A673 (cell line): ENCODE results near the gene INPPL1.

Experiments
- EZH2 ChIP-seq: fragments of 200-600 bp; sonication (generic); IDR thresholded peaks from 2 replicates; pipeline ENCODE4 v1.6.1; 2017; ENCODE audit warnings: borderline replicate concordance, low read depth, mild to moderate bottlenecking, mixed read lengths, antibody characterized with exemption, low read length; ENCODE audit not compliant: poor library complexity, severe bottlenecking
- TF ChIP-seq, protein P1 (sequence below): fragments of 300-800, 200-600 bp; sonication (generic); conservative IDR thresholded peaks from 2 replicates; pipeline ENCODE4 v1.5.1; 2017; ENCODE audit warnings: low read depth, mild to moderate bottlenecking, antibody characterized with exemption, low read length, moderate library complexity, mixed read lengths

GRCh38 chr11:72204886-72205285 is 19.7 kb upstream of the INPPL1 start:
- TF ChIP-seq, protein P1, sequence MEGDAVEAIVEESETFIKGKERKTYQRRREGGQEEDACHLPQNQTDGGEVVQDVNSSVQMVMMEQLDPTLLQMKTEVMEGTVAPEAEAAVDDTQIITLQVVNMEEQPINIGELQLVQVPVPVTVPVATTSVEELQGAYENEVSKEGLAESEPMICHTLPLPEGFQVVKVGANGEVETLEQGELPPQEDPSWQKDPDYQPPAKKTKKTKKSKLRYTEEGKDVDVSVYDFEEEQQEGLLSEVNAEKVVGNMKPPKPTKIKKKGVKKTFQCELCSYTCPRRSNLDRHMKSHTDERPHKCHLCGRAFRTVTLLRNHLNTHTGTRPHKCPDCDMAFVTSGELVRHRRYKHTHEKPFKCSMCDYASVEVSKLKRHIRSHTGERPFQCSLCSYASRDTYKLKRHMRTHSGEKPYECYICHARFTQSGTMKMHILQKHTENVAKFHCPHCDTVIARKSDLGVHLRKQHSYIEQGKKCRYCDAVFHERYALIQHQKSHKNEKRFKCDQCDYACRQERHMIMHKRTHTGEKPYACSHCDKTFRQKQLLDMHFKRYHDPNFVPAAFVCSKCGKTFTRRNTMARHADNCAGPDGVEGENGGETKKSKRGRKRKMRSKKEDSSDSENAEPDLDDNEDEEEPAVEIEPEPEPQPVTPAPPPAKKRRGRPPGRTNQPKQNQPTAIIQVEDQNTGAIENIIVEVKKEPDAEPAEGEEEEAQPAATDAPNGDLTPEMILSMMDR, result no peak
- TF ChIP-seq EZH2, result no peak
